ENCODE results near the gene UBAC2.
"Not testable (repeated sequence)": the region's sequence is repeated elsewhere in the genome, so short reads cannot be mapped to it uniquely, and the experiment has no call there.

UBAC2 gene

GRCh38 chr13:99383946-99384345 lies 183.3 kb downstream of the UBAC2 start:
- DNase-seq: no peak

GRCh38 chr13:99384468-99384867 lies 183.8 kb downstream of the UBAC2 start:
- DNase-seq: no peak

GRCh38 chr13:99385161-99385560 lies 184.5 kb downstream of the UBAC2 start:
- DNase-seq: no peak

- DNase-seq: no peak
These were observed 185.3 kb downstream of the UBAC2 start for GRCh38 chr13:99385940-99386339.

- DNase-seq: no peak
These were observed 185.8 kb downstream of the UBAC2 start for GRCh38 chr13:99386495-99386894.

GRCh38 chr13:99386911-99387788 lies 186.5 kb downstream of the UBAC2 start:
- DNase-seq: no peak

GRCh38 chr13:99388334-99388923 lies 187.8 kb downstream of the UBAC2 start:
- no peak for DNase-seq

GRCh38 chr13:99389094-99389493 lies 188.4 kb downstream of the UBAC2 start:
- DNase-seq: not testable (repeated sequence)

GRCh38 chr13:99389520-99390304 lies 189.1 kb downstream of the UBAC2 start:
- DNase-seq: no peak

GRCh38 chr13:99390601-99391000 lies 189.9 kb downstream of the UBAC2 start:
- DNase-seq: no peak

- no peak for DNase-seq
These were observed 191.3 kb downstream of the UBAC2 start for GRCh38 chr13:99391781-99392469.

- DNase-seq: no peak
These were observed 191.9 kb downstream of the UBAC2 start for GRCh38 chr13:99392470-99393135.

GRCh38 chr13:99393391-99393790 lies 192.7 kb downstream of the UBAC2 start:
- DNase-seq: not testable (repeated sequence)

- no peak for DNase-seq
These were observed 193.4 kb downstream of the UBAC2 start for GRCh38 chr13:99393791-99394735.

GRCh38 chr13:99395436-99395835 lies 194.8 kb downstream of the UBAC2 start:
- no peak for DNase-seq

- no peak for DNase-seq
These were observed 195.8 kb downstream of the UBAC2 start for GRCh38 chr13:99396446-99396845.

GRCh38 chr13:99398071-99398470 lies 197.4 kb downstream of the UBAC2 start:
- no peak for DNase-seq

GRCh38 chr13:99398916-99399622 lies 198.4 kb downstream of the UBAC2 start:
- no peak for DNase-seq

GRCh38 chr13:99399623-99399974 lies 198.9 kb downstream of the UBAC2 start:
- no peak for DNase-seq

- no peak for DNase-seq
These were observed 202.9 kb downstream of the UBAC2 start for GRCh38 chr13:99403458-99403971.
